CD4-positive, CD25-positive, alpha-beta regulatory T cell (primary cell): Measurements from ENCODE around the gene NIT1. TPM values are rescaled to one million over a fixed set of nuclear protein-coding genes. Genes with fewer than 3 reads are reported as not detected.

Experiments
- ATAC-seq, 2 donors: fragments of 150-1000 bp; cut with Tn5 transposase; one replicate each; pipeline ENCODE4 v1.10.0; 2021; ENCODE audit warnings: low read depth in 2 of 2, moderate number of reproducible peaks in 2 of 2, moderate library complexity in 1 of 2
- DNase-seq, 3 donors: peaks; one replicate each; pipeline versions ENCODE4 v3.0.0 to v3.0.0-alpha.2; 2012 to 2022; ENCODE audit warnings: mixed read lengths in 1 of 3
- H3K27ac ChIP-seq: one replicate; pipeline ENCODE4 v1.7.0; 2013; ENCODE audit warnings: mild to moderate bottlenecking, low read length; ENCODE audit not compliant: insufficient read depth, poor library complexity, severe bottlenecking
- H3K27me3 ChIP-seq: one replicate; pipeline ENCODE4 v1.7.0; 2013; ENCODE audit warnings: low read length; ENCODE audit not compliant: control insufficient read depth, insufficient read depth
- H3K36me3 ChIP-seq: one replicate; pipeline ENCODE4 v1.7.0; 2013; ENCODE audit warnings: mild to moderate bottlenecking, low read length, moderate library complexity; ENCODE audit not compliant: control insufficient read depth, insufficient read depth
- H3K4me1 ChIP-seq: 2 replicates; pipeline ENCODE4 v1.7.0; 2013; ENCODE audit warnings: mild to moderate bottlenecking, low read length; ENCODE audit not compliant: insufficient read depth, control insufficient read depth, poor library complexity, severe bottlenecking
- H3K4me3 ChIP-seq: one replicate; pipeline ENCODE4 v1.7.0; 2013; ENCODE audit warnings: low read depth, mild to moderate bottlenecking, low read length, moderate library complexity
- H3K9me3 ChIP-seq, 2 experiments: 1 replicate in 1 of 2; 2 replicates in 1 of 2; pipeline ENCODE4 v1.7.0; 2013; ENCODE audit warnings: low read length in 2 of 2, mild to moderate bottlenecking in 1 of 2, moderate library complexity in 1 of 2; ENCODE audit not compliant: control insufficient read depth in 2 of 2
- H3K27ac Mint-ChIP-seq, 3 donors: one replicate each; pipeline ENCODE4 v1.8.0; 2020 to 2022; ENCODE audit warnings: mild to moderate bottlenecking in 3 of 3, mixed read lengths in 3 of 3, moderate library complexity in 2 of 3
- H3K27me3 Mint-ChIP-seq: one replicate; pipeline ENCODE4 v1.8.0; 2022; ENCODE audit warnings: mild to moderate bottlenecking, mixed read lengths
- H3K36me3 Mint-ChIP-seq: one replicate; pipeline ENCODE4 v1.8.0; 2020; ENCODE audit warnings: mixed read lengths
- H3K4me1 Mint-ChIP-seq, 4 donors: one replicate each; pipeline ENCODE4 v1.8.0; 2020 to 2022; ENCODE audit warnings: mixed read lengths in 4 of 4, mild to moderate bottlenecking in 1 of 4
- H3K4me3 Mint-ChIP-seq, 4 donors: one replicate each; pipeline ENCODE4 v1.8.0; 2020 to 2022; ENCODE audit warnings: mild to moderate bottlenecking in 4 of 4, mixed read lengths in 4 of 4, moderate library complexity in 3 of 4
- H3K9me3 Mint-ChIP-seq, 7 donors: one replicate each; pipeline ENCODE4 v1.8.0; 2020 to 2022; ENCODE audit warnings: mixed read lengths in 7 of 7, mild to moderate bottlenecking in 3 of 7, moderate library complexity in 2 of 7
- polyA plus RNA-seq, 4 donors: library from polyadenylated mRNA; unstranded; fragments of 300-500 nt; fragmentation: Illumina TruSeq; gene quantifications; one replicate each; pipeline ENCODE4 v1.2.3, GENCODE V29; 2021
- total RNA-seq: library from RNA; stranded (reverse); gene quantifications from one replicate; pipeline ENCODE4 v1.2.3, GENCODE V29; 2022

NIT1 gene
- total and polyA plus RNA-seq, 5 donors from 2014 or later, result 21.1 to 28.2 (median 22.5) TPM

DNA sequence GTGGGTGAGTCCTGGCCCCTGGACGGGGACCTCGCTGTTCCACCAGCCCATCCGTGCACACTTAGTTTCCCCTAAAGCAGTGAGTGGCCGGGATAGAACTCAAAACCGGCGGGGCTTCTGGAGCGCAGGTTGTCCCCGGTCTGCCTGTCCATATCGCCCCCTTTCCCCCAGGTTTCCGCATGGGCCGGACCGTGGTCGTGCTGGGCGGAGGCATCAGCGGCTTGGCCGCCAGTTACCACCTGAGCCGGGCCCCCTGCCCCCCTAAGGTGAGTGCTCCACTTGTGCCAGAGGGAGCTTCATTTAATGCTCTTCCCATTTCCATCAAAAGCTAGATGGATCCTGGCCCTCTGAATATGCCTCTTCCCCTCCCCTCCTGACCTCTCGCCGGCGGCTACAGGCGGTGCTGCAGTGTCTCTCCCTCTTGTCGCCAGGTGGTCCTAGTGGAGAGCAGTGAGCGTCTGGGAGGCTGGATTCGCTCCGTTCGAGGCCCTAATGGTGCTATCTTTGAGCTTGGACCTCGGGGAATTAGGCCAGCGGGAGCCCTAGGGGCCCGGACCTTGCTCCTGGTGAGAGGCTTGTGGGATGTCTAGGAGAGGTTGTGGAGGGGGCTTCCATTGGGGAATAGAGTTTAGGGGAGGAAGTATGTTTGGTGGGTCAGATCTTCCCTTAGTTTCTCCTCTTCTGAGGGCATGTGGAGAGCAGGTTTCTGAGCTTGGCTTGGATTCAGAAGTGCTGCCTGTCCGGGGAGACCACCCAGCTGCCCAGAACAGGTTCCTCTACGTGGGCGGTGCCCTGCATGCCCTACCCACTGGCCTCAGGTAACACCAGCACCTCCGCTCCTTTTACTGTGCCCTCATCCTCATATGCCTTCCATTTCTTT lies 49.0 kb downstream of the NIT1 start:
- peak overlapping the region; percentile 84 for H3K4me3 ChIP-seq
- no peaks in the 10 kb centered on the region for H3K9me3 ChIP-seq
- H3K4me1 ChIP-seq, result peaks cover 28% of the 10 kb centered on the region
- H3K9me3 Mint-ChIP-seq, result no peaks in the 10 kb centered on the region
- peaks cover 43% of the 10 kb centered on the region for H3K36me3 Mint-ChIP-seq
- H3K27ac Mint-ChIP-seq, result peak overlapping the region; percentile 99
- H3K4me3 Mint-ChIP-seq, result peak overlapping the region; percentile 91 to 97 (median 94)
- DNase-seq (no peak), ATAC-seq (no peak)
- no peaks in the 10 kb centered on the region for H3K27me3 Mint-ChIP-seq
- H3K27ac ChIP-seq, result peak overlapping the region; percentile 93
- peaks cover 5 to 66% (median 31%) of the 10 kb centered on the region in 4 donors for H3K4me1 Mint-ChIP-seq
- peaks cover 32% of the 10 kb centered on the region for H3K36me3 ChIP-seq
- H3K27me3 ChIP-seq, result no peaks in the 10 kb centered on the region

- Histone ChIP-seq H3K27ac (no peak overlapping the region), H3K4me3 (no peak overlapping the region), H3K9me3 (no peaks in the 10 kb centered on the region), H3K36me3 (peaks cover 43% of the 10 kb centered on the region), H3K4me1 (peaks cover 31% of the 10 kb centered on the region), H3K27me3 (no peaks in the 10 kb centered on the region)
- Mint-ChIP-seq H3K4me3 (peak overlapping the region in 3 of 4 donors; percentile 64 to 72 (median 70)), H3K4me1 (peaks cover 5 to 63% (median 29%) of the 10 kb centered on the region in 4 donors), H3K27me3 (no peaks in the 10 kb centered on the region), H3K27ac (peak overlapping the region in 1 of 3 donors; percentile 76), H3K36me3 (peaks cover 48% of the 10 kb centered on the region), H3K9me3 (no peaks in the 10 kb centered on the region)
- ATAC-seq (no peak), DNase-seq (no peak)
These were observed 51.0 kb downstream of the NIT1 start for GRCh38 chr1:161168906-161169305.

Other genes starting within 250 kb of the NIT1 start
- gene ITLN1, start 232.9 kb upstream of the NIT1 start, total RNA-seq, result not detected
- gene ITLN1, start 232.9 kb upstream of the NIT1 start, polyA plus RNA-seq, result not detected
- not detected for gene ITLN2, start 163.3 kb upstream of the NIT1 start, total RNA-seq
- not detected for gene ITLN2, start 163.3 kb upstream of the NIT1 start, polyA plus RNA-seq
- gene F11R, start 97.0 kb upstream of the NIT1 start, total RNA-seq, result 18.4 TPM
- 10 to 100 TPM in 1 of 4 donors, 1 to 10 TPM in 3; 6.3 to 11.2 (median 7.9) TPM for gene F11R, start 97.0 kb upstream of the NIT1 start, polyA plus RNA-seq
- gene TSTD1, start 79.1 kb upstream of the NIT1 start, total RNA-seq, result 61.3 TPM
- 100 to 1,000 TPM; 340 to 451 (median 422) TPM for gene TSTD1, start 79.1 kb upstream of the NIT1 start, polyA plus RNA-seq
- gene USF1, start 72.1 kb upstream of the NIT1 start, total RNA-seq, result 102 TPM
- gene USF1, start 72.1 kb upstream of the NIT1 start, polyA plus RNA-seq, result 1 to 10 TPM; 4.2 to 8.1 (median 6.1) TPM
- gene ARHGAP30, start 48.2 kb upstream of the NIT1 start, total RNA-seq, result 204 TPM
- gene ARHGAP30, start 48.2 kb upstream of the NIT1 start, polyA plus RNA-seq, result 100 to 1,000 TPM; 144 to 159 (median 151) TPM
- gene NECTIN4, start 28.5 kb upstream of the NIT1 start, total RNA-seq, result not detected
- gene NECTIN4, start 28.5 kb upstream of the NIT1 start, polyA plus RNA-seq, result under 1 TPM in 1 of 4 donors, not detected in 3; 0.05 TPM
- gene KLHDC9, start 19.7 kb upstream of the NIT1 start, total RNA-seq, result not detected
- gene KLHDC9, start 19.7 kb upstream of the NIT1 start, polyA plus RNA-seq, result under 1 TPM in 2 of 4 donors, not detected in 2; 0.28 to 0.46 TPM
- gene PFDN2, start 68 bp upstream of the NIT1 start, total RNA-seq, result 48.0 TPM
- gene PFDN2, start 68 bp upstream of the NIT1 start, polyA plus RNA-seq, result 100 to 1,000 TPM in 2 of 4 donors, 10 to 100 TPM in 2; 90.9 to 109 (median 98.6) TPM
- gene DEDD, start 14.6 kb downstream of the NIT1 start, total RNA-seq, result 40.9 TPM
- gene DEDD, start 14.6 kb downstream of the NIT1 start, polyA plus RNA-seq, result 10 to 100 TPM; 39.5 to 46.4 (median 41.8) TPM
- 115 TPM for gene UFC1, start 35.9 kb downstream of the NIT1 start, total RNA-seq
- gene UFC1, start 35.9 kb downstream of the NIT1 start, polyA plus RNA-seq, result 100 to 1,000 TPM; 147 to 188 (median 171) TPM
- gene USP21, start 41.4 kb downstream of the NIT1 start, total RNA-seq, result 36.9 TPM
- gene USP21, start 41.4 kb downstream of the NIT1 start, polyA plus RNA-seq, result 10 to 100 TPM; 18.8 to 27.0 (median 22.1) TPM
- gene PPOX, start 48.3 kb downstream of the NIT1 start, total RNA-seq, result 45.3 TPM
- gene PPOX, start 48.3 kb downstream of the NIT1 start, polyA plus RNA-seq, result 10 to 100 TPM; 18.0 to 32.9 (median 22.3) TPM
- gene B4GALT3, start 59.4 kb downstream of the NIT1 start, total RNA-seq, result 68.1 TPM
- 100 to 1,000 TPM in 1 of 4 donors, 10 to 100 TPM in 3; 75.6 to 104 (median 84.9) TPM for gene B4GALT3, start 59.4 kb downstream of the NIT1 start, polyA plus RNA-seq
- gene ADAMTS4, start 80.9 kb downstream of the NIT1 start, total RNA-seq, result 5.3 TPM
- 1 to 10 TPM in 1 of 4 donors, under 1 TPM in 2, not detected in 1; 0.36 to 1.4 (median 0.37) TPM for gene ADAMTS4, start 80.9 kb downstream of the NIT1 start, polyA plus RNA-seq
- gene NDUFS2, start 84.3 kb downstream of the NIT1 start, total RNA-seq, result 67.5 TPM
- 100 to 1,000 TPM; 107 to 128 (median 117) TPM for gene NDUFS2, start 84.3 kb downstream of the NIT1 start, polyA plus RNA-seq
- 2.9 TPM for gene FCER1G, start 97.2 kb downstream of the NIT1 start, total RNA-seq
- gene FCER1G, start 97.2 kb downstream of the NIT1 start, polyA plus RNA-seq, result 100 to 1,000 TPM in 2 of 4 donors, 10 to 100 TPM in 2; 48.4 to 121 (median 101) TPM
- gene APOA2, start 105.5 kb downstream of the NIT1 start, total RNA-seq, result not detected
- gene APOA2, start 105.5 kb downstream of the NIT1 start, polyA plus RNA-seq, result not detected
- gene TOMM40L, start 108.0 kb downstream of the NIT1 start, total RNA-seq, result 8.6 TPM
- 1 to 10 TPM; 5.3 to 7.1 (median 6.0) TPM for gene TOMM40L, start 108.0 kb downstream of the NIT1 start, polyA plus RNA-seq
- not detected for gene NR1I3, start 120.1 kb downstream of the NIT1 start, total RNA-seq
- gene NR1I3, start 120.1 kb downstream of the NIT1 start, polyA plus RNA-seq, result under 1 TPM in 1 of 4 donors, not detected in 3; 0.21 TPM
- not detected for gene PCP4L1, start 140.6 kb downstream of the NIT1 start, total RNA-seq
- gene PCP4L1, start 140.6 kb downstream of the NIT1 start, polyA plus RNA-seq, result under 1 TPM in 1 of 4 donors, not detected in 3; 0.38 TPM
- 2.3 TPM for gene MPZ, start 191.9 kb downstream of the NIT1 start, total RNA-seq
- not detected for gene MPZ, start 191.9 kb downstream of the NIT1 start, polyA plus RNA-seq
- gene SDHC, start 196.3 kb downstream of the NIT1 start, total RNA-seq, result 80.9 TPM
- gene SDHC, start 196.3 kb downstream of the NIT1 start, polyA plus RNA-seq, result 100 to 1,000 TPM; 198 to 294 (median 247) TPM
- not detected for gene CFAP126, start 249.8 kb downstream of the NIT1 start, total RNA-seq
- gene CFAP126, start 249.8 kb downstream of the NIT1 start, polyA plus RNA-seq, result not detected